Smooth muscle cell (in vitro differentiated cells): ENCODE measurements around the gene FGFBP1. TPM values are rescaled to one million over a fixed set of nuclear protein-coding genes. Genes with fewer than 3 reads are reported as not detected.
"Not testable (repeated sequence)": the region's sequence is repeated elsewhere in the genome, so short reads cannot be mapped to it uniquely, and the experiment has no call there.

Experiments used
- DNase-seq: peaks from one replicate; lab custom pipeline; 2025; ENCODE audit not compliant: unreplicated experiment; lab: John Stamatoyannopoulos, UW
- H2AFZ ChIP-seq: fragments of 200-600 bp; sonication (generic); 2 replicates; pipeline ENCODE4 v1.6.0; 2016; ENCODE audit warnings: antibody characterized with exemption, low read depth, mild to moderate bottlenecking
- H3F3A ChIP-seq: fragments of 200-600 bp; sonication (generic); 2 replicates; pipeline ENCODE4 v1.6.0; 2017; ENCODE audit warnings: antibody characterized with exemption, low read depth
- H3K27ac ChIP-seq: fragments of 200-600 bp; sonication (generic); 2 replicates; pipeline ENCODE4 v1.5.1; 2016; ENCODE audit warnings: low read depth, mild to moderate bottlenecking
- H3K27me3 ChIP-seq: fragments of 200-600 bp; sonication (generic); 2 replicates; pipeline ENCODE4 v1.6.1; 2016; ENCODE audit warnings: low read depth, mild to moderate bottlenecking
- H3K36me3 ChIP-seq: fragments of 200-600 bp; sonication (generic); 2 replicates; pipeline ENCODE4 v1.5.1; 2016; ENCODE audit warnings: low read depth
- H3K4me1 ChIP-seq: fragments of 200-600 bp; sonication (generic); 2 replicates; pipeline ENCODE4 v1.5.1; 2016; ENCODE audit warnings: low read depth
- H3K4me2 ChIP-seq: fragments of 200-600 bp; sonication (generic); 2 replicates; pipeline ENCODE4 v1.6.0; 2016; ENCODE audit warnings: mild to moderate bottlenecking
- H3K4me3 ChIP-seq: fragments of 200-600 bp; sonication (generic); 2 replicates; pipeline ENCODE4 v1.5.1; 2016; ENCODE audit warnings: mild to moderate bottlenecking
- H3K79me2 ChIP-seq: fragments of 200-600 bp; sonication (generic); 2 replicates; pipeline ENCODE4 v1.6.0; 2016; ENCODE audit warnings: low read depth, mild to moderate bottlenecking
- H3K9ac ChIP-seq: fragments of 200-600 bp; sonication (generic); 2 replicates; pipeline ENCODE4 v1.6.0; 2016; ENCODE audit warnings: low read depth
- H3K9me3 ChIP-seq: fragments of 200-600 bp; sonication (generic); replicated peaks from 2 replicates; pipeline ENCODE4 v1.5.1; 2016; ENCODE audit warnings: low read depth
- H4K20me1 ChIP-seq: fragments of 200-600 bp; sonication (generic); 2 replicates; pipeline ENCODE4 v1.6.0; 2016; ENCODE audit warnings: low read depth
- WGBS: methylation state at CpG from one replicate; pipeline ENCODE4 v1.1.7; 2016; ENCODE audit warnings: low lambda C conversion rate; 5-methylcytosine and 5-hydroxymethylcytosine counted together
- polyA plus RNA-seq: library from polyadenylated mRNA; unstranded; fragments of >200 nt; fragmentation: Nextera tagmentation; extraction: Ambion mirVana; gene quantifications from 2 replicates; pipeline ENCODE4 v1.2.1, GENCODE V29; 2016
- total RNA-seq: library from RNA; depleted of rRNA; stranded (reverse); fragments of >200 nt; gene quantifications from 2 replicates; pipeline ENCODE4 v1.2.3, GENCODE V29; 2014
- TF ChIP-seq, protein P1 (sequence below): fragments of 200-600 bp; sonication (generic); IDR thresholded peaks from 2 replicates; pipeline ENCODE4 v1.5.1; 2017; ENCODE audit warnings: borderline replicate concordance, mild to moderate bottlenecking, antibody characterized with exemption; ENCODE audit not compliant: insufficient read depth, poor library complexity, severe bottlenecking

FGFBP1 gene
- total and polyA plus RNA-seq, 2 experiments from 2014 or later = not detected

DNA sequence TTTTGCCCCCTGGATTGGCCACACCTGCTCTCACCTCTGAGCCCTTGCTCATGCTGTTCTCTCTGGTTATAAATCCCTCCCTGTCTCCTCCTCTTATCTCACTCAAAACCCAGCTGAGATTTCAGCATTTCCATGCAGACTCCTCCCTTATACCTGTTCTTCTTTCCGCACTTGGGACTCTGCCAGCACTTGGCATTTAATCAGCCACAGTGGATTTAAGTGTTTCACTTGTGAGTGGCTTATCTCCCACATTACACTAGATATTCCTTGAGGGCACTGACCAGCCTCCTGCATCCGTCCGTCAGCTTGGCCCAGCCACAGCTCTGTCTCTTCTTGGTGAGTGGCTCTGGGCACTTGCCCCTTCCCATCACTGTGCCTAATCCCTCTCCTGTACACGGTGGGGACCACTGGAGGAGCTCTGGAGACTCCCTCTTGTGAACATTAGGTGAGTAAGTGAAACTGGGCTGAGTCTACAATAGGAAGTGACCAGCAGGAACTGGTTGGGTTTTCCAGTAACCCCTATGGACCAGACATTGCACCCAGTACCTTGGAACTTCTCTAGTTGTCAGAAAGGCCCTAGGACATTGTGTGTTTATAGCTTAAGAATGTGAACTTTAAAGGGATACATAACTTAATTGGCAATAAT lies 19.9 kb downstream of the FGFBP1 start:
- 83% methylated on average over 4 of the region's 4 CpGs for WGBS
- TF ChIP-seq, protein P1, sequence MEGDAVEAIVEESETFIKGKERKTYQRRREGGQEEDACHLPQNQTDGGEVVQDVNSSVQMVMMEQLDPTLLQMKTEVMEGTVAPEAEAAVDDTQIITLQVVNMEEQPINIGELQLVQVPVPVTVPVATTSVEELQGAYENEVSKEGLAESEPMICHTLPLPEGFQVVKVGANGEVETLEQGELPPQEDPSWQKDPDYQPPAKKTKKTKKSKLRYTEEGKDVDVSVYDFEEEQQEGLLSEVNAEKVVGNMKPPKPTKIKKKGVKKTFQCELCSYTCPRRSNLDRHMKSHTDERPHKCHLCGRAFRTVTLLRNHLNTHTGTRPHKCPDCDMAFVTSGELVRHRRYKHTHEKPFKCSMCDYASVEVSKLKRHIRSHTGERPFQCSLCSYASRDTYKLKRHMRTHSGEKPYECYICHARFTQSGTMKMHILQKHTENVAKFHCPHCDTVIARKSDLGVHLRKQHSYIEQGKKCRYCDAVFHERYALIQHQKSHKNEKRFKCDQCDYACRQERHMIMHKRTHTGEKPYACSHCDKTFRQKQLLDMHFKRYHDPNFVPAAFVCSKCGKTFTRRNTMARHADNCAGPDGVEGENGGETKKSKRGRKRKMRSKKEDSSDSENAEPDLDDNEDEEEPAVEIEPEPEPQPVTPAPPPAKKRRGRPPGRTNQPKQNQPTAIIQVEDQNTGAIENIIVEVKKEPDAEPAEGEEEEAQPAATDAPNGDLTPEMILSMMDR = no peak
- H3F3A ChIP-seq = no peaks in the 10 kb centered on the region
- H3K79me2 ChIP-seq = no peaks in the 10 kb centered on the region
- H3K4me2 ChIP-seq = no peak overlapping the region
- H3K4me3 ChIP-seq = no peak overlapping the region
- H3K27ac ChIP-seq = no peak overlapping the region
- H2AFZ ChIP-seq = no peak overlapping the region
- no peaks in the 10 kb centered on the region for H3K9me3 ChIP-seq
- DNase-seq = no peak
- no peak overlapping the region for H3K9ac ChIP-seq
- H4K20me1 ChIP-seq = no peaks in the 10 kb centered on the region
- H3K4me1 ChIP-seq = peaks cover 6% of the 10 kb centered on the region
- no peaks in the 10 kb centered on the region for H3K36me3 ChIP-seq
- H3K27me3 ChIP-seq = peaks cover 11% of the 10 kb centered on the region

DNA sequence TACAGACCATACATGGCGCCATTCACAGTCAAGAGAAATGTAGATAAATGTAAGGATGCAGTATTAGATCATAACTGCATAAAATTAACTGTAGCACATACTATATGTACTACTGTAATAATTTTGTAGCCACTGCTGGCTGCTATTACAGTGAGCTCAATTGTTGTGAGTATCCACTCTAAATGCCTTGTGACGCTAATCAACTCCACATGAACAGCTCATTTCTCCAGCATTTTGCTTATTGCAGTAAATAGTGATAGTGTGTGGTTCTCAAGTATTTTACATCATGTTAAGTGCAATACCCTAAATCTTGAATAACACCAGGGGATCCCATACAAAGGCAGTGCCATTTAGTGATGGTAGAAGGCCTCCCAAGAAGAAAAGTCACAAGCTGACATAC lies 21.2 kb downstream of the FGFBP1 start:
- Histone ChIP-seq H3K9ac (no peak overlapping the region), H2AFZ (no peak overlapping the region), H3F3A (no peaks in the 10 kb centered on the region), H3K27ac (no peak overlapping the region), H3K4me2 (no peak overlapping the region), H3K4me1 (peaks cover 6% of the 10 kb centered on the region), H4K20me1 (no peaks in the 10 kb centered on the region), H3K27me3 (peaks cover 7% of the 10 kb centered on the region), H3K36me3 (no peaks in the 10 kb centered on the region), H3K79me2 (no peaks in the 10 kb centered on the region), H3K4me3 (no peak overlapping the region), H3K9me3 (no peaks in the 10 kb centered on the region)
- TF ChIP-seq, protein P1 = no peak
- 83% methylated on average over 2 of the region's 2 CpGs for WGBS
- no peak for DNase-seq

DNA sequence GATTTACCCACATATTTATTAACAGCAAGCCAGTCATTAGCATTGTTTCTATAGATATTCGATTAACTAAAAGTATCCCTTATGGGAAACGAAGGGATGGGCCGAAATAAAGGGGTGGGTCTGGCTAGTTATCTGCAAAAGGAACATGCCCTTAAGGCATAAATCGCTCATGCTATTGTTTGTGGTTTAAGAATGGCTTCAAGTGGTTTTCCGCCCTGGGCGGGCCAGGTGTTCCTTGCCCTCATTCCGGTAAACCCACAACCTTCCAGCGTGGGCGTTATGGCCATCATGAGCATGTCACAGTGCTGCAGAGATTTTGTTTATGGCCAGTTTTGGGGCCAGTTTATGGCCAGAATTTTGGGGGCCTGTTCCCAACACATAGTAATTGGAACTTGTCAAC lies 22.2 kb downstream of the FGFBP1 start:
- not testable (repeated sequence) for H2AFZ ChIP-seq, H3K27ac ChIP-seq, H3K4me1 ChIP-seq, H3K9me3 ChIP-seq, H3K36me3 ChIP-seq, H3K4me3 ChIP-seq, H3K4me2 ChIP-seq, H3K79me2 ChIP-seq, H3F3A ChIP-seq, H3K27me3 ChIP-seq, DNase-seq, H4K20me1 ChIP-seq, H3K9ac ChIP-seq
- 87% methylated on average over 9 of the region's 9 CpGs for WGBS

GRCh38 chr4:15914736-15915135 lies 23.8 kb downstream of the FGFBP1 start:
- peaks cover 7% of the 10 kb centered on the region for H3K27me3 ChIP-seq
- H3K9ac ChIP-seq = no peak overlapping the region
- no peaks in the 10 kb centered on the region for H3F3A ChIP-seq
- 95% methylated on average over 2 of the region's 2 CpGs for WGBS
- H3K36me3 ChIP-seq = no peaks in the 10 kb centered on the region
- no peaks in the 10 kb centered on the region for H3K9me3 ChIP-seq
- no peaks in the 10 kb centered on the region for H3K79me2 ChIP-seq
- peaks cover 6% of the 10 kb centered on the region for H3K4me1 ChIP-seq
- no peak overlapping the region for H3K4me2 ChIP-seq
- peak overlapping the region; percentile 88 for H3K27ac ChIP-seq
- no peaks in the 10 kb centered on the region for H4K20me1 ChIP-seq
- DNase-seq = no peak
- TF ChIP-seq, protein P1 = no peak
- no peak overlapping the region for H2AFZ ChIP-seq
- H3K4me3 ChIP-seq = no peak overlapping the region
